GM19193 (cell line): Measurements from ENCODE around the gene CNTNAP2.

Experiments used
- POLR2A ChIP-seq: IDR thresholded peaks from 4 replicates; pipeline ENCODE4 v1.6.1; 2011; ENCODE audit not compliant: insufficient read depth, insufficient read length; ENCODE audit errors: extremely low read depth

The CNTNAP2 gene

GRCh38 chr7:148180075-148180474 lies 2063.5 kb downstream of the CNTNAP2 start:
- TF ChIP-seq POLR2A, result no peak

- TF ChIP-seq POLR2A, result no peak
These were observed 2065.7 kb downstream of the CNTNAP2 start for GRCh38 chr7:148182264-148182663.

DNA sequence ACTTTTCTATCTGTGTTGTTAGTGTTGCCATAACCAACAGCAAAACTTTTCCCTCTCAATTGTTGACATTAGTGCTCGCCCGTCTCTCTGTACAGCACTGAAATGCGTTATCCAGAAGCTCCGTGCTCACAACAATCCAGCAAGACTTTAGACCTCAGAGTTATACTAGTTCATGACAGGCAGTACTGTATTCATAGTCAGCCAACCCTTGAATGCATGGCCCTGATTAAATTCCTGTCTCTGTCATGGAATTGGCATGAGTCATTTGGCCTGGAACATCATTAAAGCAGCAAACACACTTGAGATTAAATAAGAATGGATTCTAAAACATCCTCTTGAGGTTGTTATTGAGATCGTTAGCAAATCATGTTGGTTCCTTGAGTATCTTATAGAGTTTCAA lies 2068.4 kb downstream of the CNTNAP2 start:
- TF ChIP-seq POLR2A, result no peak

DNA sequence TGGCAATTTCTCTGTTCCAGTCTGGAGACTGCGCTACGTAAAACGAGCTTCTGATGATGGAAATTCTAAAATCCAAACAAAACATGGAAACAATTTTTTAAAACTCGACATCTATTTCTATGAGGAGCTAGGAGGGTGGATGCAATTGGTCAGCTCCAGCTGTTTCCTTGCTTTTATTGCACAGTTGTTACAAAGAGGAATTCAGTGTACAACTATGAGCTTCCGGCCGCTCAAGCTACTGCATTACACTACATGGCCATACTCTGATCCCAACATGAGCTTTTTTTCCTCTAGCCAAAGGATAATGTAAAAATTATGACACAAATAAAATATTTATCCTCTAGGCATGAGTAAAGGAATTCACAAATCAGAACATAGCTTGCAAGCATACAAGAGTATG lies 2070.9 kb downstream of the CNTNAP2 start:
- no peak for TF ChIP-seq POLR2A

DNA sequence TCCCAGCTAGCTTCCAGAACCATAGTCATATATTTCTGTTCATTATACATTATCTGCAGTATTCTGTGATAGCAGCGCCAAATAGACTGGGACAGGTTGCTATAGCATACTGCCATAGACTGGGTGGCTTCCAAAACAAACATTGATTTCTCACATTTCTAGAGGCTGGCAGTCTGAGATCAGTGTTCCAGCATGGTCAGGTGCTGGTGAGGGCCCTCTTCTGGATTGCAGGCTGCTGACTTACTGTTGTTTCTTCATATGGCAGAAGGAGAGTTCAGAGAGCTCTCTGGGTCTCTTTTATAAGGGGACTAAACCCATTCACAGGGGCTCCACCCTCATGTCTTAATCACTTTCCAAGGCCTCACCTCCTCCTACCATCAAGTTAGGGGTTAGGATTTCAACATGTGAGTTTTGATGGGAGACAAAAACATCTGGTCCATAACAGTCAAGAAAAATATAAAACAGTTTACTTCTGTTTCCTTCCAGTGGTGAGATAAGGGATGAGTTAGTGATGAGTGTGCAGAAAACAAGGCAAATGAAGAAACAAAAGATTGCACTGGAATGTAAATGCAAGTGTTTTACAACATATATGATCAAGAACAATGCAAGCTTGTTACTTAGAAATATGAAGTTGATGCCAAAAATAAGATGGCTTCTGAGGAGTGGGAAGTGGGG lies 2074.9 kb downstream of the CNTNAP2 start:
- TF ChIP-seq POLR2A, result no peak

- TF ChIP-seq POLR2A, result no peak
These were observed 2075.9 kb downstream of the CNTNAP2 start for GRCh38 chr7:148192491-148192890.

GRCh38 chr7:148201992-148202391 lies 2085.4 kb downstream of the CNTNAP2 start:
- TF ChIP-seq POLR2A, result no peak

GRCh38 chr7:148204639-148205304 lies 2088.2 kb downstream of the CNTNAP2 start:
- TF ChIP-seq POLR2A, result no peak

- no peak for TF ChIP-seq POLR2A
These were observed 2093.1 kb downstream of the CNTNAP2 start for GRCh38 chr7:148209643-148210190.

- TF ChIP-seq POLR2A, result no peak
These were observed 2094.3 kb downstream of the CNTNAP2 start for GRCh38 chr7:148210804-148211325.

- no peak for TF ChIP-seq POLR2A
These were observed 2095.1 kb downstream of the CNTNAP2 start for GRCh38 chr7:148211740-148212151.

- no peak for TF ChIP-seq POLR2A
These were observed 2096.1 kb downstream of the CNTNAP2 start for GRCh38 chr7:148212731-148213130.

DNA sequence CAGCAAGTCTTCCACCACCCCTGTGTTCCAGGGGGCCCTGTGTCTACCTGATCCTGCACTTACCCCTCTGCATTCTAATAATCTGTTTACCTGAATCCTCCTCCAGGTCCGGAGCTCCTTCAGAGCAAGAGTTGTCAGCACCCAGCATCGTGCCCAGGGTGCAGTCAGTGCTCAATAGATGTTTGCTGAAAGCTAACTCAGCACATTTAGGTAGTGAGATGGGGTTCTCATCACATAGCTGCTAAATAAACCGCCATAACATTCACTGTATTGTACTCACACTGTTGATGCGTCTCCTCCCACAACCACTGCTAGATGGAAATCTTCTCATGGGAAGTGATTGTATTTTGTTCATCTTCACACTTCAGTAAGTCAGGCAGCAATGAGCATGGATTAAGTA lies 2097.5 kb downstream of the CNTNAP2 start:
- TF ChIP-seq POLR2A, result no peak

DNA sequence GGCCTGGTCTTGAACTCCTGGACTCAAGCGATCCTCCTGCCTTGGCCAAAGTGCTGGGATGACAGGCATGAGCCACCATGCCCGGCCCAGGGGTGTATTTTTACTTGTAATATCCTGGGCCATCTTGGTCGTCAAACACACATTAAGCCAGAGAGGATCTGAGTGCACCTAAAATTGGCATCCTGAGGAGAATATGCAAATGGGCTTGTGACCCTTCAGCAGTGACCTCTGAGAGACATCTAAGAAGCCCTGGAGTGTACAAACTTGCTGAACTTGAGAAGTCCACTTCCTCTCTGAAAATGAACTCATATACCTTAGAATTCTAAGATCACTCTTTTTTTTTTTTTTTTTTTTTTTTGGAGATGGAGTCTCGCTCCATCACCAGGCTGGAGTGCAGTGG lies 2102.0 kb downstream of the CNTNAP2 start:
- TF ChIP-seq POLR2A, result no peak

DNA sequence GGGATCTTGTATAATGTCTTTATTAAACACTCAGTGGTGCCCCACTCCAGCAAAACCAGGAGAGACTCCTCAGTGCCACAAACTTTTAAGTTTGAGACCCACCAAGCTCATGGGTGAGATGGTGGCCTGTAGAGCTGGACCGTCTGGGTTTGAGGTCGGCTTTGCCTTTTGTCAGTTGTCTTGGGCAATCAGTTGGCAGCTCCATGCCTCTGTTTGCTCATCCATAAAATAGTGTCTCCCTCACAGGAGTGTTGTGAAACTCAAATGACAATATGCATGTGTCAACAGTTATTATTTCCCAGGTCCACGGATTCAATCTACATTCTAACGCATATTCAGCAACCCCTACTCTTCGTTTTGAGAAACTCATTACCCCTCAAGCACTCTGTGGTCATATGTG lies 2106.1 kb downstream of the CNTNAP2 start:
- no peak for TF ChIP-seq POLR2A

- TF ChIP-seq POLR2A, result no peak
These were observed 2106.6 kb downstream of the CNTNAP2 start for GRCh38 chr7:148223160-148223559.
